ENCODE data around the gene EPB41L2. TPM values are rescaled to one million over a fixed set of nuclear protein-coding genes. Genes with fewer than 3 reads are reported as not detected.
"Not testable (repeated sequence)": the region's sequence is repeated elsewhere in the genome, so short reads cannot be mapped to it uniquely, and the experiment has no call there.

EPB41L2 gene
- total RNA-seq, 1 donor from 2014 or later, result 121 TPM

GRCh38 chr6:130946076-130946475 is 117.0 kb downstream of the EPB41L2 start:
- DNase-seq (ENCODE audit: low spot score), result no peak

- peak; percentile 18 for DNase-seq (ENCODE audit: low spot score)
Observed at GRCh38 chr6:130945401-130945919, 117.6 kb downstream of the EPB41L2 start.

GRCh38 chr6:130944486-130944885 is 118.6 kb downstream of the EPB41L2 start:
- DNase-seq (ENCODE audit: low spot score), result no peak

DNA sequence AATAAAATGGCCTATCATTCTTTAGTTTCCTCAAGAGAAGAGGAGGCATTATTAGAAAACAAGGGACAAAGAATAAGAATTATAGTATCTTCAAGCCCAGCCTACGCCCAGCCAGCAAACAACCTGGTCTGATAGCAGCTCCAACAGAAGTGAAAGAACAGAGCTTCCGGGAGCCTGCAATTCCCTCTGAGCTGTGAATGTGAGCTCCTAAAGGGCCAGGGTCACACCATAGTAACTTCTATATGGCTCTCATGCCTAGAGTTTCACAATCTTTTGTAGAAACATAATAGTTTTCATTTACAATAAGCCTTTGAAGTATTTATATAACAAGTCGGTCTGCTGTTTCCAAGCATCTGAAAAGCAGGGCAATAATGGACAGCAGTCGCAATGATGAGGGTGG is 119.3 kb downstream of the EPB41L2 start:
- DNase-seq (ENCODE audit: low spot score), result no peak

- DNase-seq (ENCODE audit: low spot score), result not testable (repeated sequence)
Observed at GRCh38 chr6:130942752-130943151, 120.3 kb downstream of the EPB41L2 start.

DNA sequence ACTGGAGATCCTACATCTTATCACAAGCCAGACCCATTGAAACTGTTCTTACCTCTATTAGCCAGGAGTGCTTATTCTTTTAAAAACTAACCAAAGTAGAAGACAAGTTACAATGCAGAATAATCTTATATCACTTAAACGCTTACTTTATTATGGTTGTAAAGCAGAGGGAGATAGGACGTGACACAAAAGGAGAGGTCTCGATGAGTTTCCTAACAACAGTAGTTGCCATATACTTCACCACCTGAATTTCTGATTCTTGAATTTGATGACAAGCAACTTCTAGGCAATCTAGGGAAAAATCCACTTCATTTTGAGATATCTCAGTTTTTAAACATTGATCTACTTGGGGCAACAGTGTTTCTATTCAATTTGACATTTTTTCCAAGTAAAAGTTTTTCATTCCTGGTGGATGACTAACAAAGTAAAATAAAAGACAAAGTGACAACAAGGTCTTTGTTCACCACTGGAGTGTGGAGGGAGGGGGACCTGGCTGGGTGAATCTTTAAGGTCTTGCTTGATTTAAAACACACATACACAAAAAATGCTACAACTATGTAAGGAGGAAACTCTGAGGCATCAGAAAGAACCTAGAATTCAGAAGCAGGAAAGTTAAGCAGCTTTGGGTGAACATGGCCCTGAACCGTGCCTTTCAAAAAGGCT is 125.0 kb downstream of the EPB41L2 start:
- no peak for DNase-seq (ENCODE audit: low spot score)

- no peak for DNase-seq (ENCODE audit: low spot score)
Observed at GRCh38 chr6:130936933-130937332, 126.1 kb downstream of the EPB41L2 start.

DNA sequence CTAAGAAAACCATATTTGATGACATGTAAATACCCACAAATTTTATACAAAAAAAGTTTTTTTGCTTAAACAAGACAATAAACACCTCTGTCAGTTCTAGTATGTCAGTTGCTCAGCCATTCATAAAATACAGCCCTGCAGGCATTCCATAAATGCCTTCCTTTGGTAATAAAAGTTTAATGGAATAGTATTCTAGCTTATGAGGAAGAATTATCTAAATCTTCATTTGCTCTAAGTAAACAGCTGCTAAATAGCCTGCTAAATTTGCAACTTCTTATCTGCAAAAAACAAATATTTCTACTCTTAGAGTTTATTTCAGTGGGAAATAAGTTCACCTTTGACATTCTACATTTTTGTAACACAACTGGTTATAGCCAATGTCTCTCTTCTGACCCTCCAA is 127.1 kb downstream of the EPB41L2 start:
- DNase-seq (ENCODE audit: low spot score), result no peak

GRCh38 chr6:130934848-130935585 is 128.0 kb downstream of the EPB41L2 start:
- DNase-seq (ENCODE audit: low spot score), result no peak

- DNase-seq (ENCODE audit: low spot score), result peak; percentile 66
Observed at GRCh38 chr6:130933712-130934200, 129.3 kb downstream of the EPB41L2 start.

- no peak for DNase-seq (ENCODE audit: low spot score)
Observed at GRCh38 chr6:130932921-130933320, 130.1 kb downstream of the EPB41L2 start.

DNA sequence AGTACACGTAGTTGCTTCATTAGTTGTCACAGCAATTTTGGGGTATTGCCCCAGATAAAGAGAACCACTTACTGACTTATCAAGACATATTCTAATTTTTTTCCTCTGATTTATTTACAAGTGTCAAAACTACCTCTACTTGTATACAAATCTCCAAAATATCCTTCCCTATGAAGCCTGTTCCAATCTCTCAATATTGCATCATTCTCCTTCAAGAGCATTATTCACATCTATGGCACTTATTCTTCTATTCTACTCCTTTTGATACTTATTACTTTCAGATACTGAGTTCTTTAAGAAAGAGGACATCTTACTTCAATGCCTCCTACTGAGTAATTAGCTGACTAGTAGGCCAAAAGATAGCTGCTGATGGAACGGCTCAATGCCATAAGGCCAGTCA is 130.6 kb downstream of the EPB41L2 start:
- DNase-seq (ENCODE audit: low spot score), result no peak

DNA sequence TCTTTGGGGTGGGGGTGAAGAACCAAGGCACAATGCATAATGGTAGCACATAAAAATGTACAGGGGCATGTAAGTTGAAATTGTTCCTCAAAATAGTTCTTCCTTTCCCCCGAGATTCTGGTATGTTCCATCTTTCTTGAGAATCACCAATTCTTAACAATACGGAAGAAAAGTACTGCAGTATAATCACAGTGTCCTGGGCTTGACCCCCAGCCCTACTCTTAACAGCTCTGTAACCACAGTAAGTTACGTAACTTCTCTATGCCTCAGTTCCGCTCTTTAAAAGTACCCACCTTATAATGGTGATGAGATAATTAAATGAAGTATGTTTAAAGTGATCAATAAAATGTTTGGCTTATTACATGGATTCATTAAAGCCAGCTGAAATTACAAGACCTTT is 131.4 kb downstream of the EPB41L2 start:
- DNase-seq (ENCODE audit: low spot score), result no peak

DNA sequence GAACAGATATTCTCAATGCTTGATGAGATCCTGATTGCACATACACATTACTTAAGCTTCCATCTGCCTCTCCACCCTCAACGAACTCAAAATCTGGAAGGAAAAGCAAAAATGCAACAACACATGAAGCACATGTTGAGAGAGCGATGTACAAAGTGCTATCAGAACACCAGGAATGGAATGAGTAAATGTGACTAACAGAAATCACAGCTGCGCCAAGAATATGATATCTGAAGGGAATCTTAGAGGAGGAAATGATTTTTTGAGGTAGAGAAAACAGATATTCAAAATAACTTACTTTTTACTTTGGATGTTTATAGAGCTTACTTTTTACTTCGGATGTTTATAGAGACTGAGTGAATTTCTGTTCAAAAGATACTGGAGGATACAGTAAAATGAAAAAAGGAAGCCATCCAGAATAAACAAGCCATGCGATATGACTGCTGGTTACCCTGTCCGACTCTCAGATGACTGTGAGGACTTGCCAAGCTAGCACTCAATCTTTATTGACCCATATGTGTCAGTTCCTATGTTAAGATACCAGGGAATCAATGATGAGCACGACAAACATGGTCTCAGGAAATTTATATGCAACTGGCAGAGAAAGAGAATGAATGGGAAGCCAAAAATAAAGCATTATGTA is 133.9 kb downstream of the EPB41L2 start:
- no peak for DNase-seq (ENCODE audit: low spot score)

GRCh38 chr6:130928158-130928912 is 134.7 kb downstream of the EPB41L2 start:
- DNase-seq (ENCODE audit: low spot score), result no peak

DNA sequence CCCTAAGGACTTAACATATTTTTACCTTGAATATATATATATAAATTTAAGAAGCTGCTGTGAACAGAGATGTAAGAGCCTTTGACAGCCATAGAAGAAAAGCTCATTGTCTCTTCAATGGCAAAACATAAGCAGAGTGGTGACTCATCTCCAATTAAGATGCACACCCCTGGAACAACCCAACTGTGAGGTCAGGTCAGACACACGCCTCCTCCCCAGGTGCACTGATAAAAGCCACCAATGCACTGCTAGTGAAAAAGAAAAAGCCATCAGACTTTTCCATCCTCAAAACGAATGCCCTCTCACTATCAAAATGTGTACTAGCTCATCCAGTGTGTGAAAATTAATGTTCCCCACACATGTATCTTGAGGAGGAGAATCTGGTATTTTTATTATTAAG is 135.7 kb downstream of the EPB41L2 start:
- no peak for DNase-seq (ENCODE audit: low spot score)

- no peak for DNase-seq (ENCODE audit: low spot score)
Observed at GRCh38 chr6:130923350-130923749, 139.7 kb downstream of the EPB41L2 start.

GRCh38 chr6:130922922-130923321 is 140.1 kb downstream of the EPB41L2 start:
- DNase-seq (ENCODE audit: low spot score), result no peak

DNA sequence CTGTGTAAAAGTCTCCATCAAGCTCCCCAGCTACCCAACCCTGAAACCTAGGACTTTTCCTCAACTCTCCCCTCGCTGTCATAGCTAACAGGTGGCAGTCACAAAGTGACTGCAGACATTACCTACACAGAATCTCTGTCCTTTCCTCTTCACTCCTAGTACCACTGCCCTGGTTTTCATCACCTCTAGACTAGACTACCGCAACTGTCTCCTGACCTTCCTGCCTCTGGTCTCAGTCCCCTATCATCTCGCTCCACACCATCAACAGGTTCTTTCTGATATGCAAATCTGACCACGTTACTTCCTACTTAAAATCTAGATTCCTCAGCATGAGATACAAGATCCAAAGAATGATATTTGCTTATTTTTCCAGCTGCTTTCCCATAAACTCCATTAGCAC is 142.1 kb downstream of the EPB41L2 start:
- no peak for DNase-seq (ENCODE audit: low spot score)

DNA sequence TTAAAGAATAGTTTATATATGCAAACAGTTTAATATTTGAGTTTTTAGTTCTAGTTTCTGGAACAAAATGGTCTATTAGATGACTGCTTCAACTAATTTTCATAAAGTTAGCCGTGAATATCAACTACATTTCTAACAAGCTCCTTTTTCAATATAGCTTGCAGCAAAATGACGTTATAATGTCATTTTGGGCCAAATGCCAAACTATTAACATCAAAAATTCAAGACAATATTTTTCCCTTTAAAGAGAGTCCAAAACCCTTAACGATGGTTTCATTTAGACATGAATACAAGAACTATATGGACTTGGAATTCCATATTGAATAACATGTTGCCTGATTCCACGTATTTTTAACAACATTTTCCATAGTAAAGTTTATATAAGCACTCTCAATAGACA is 144.9 kb downstream of the EPB41L2 start:
- no peak for DNase-seq (ENCODE audit: low spot score)

GRCh38 chr6:130915606-130916005 is 147.4 kb downstream of the EPB41L2 start:
- DNase-seq (ENCODE audit: low spot score), result not testable (repeated sequence)

GRCh38 chr6:130913120-130913519 is 149.9 kb downstream of the EPB41L2 start:
- DNase-seq (ENCODE audit: low spot score), result no peak
